HFF-Myc (cell line): Measurements from ENCODE around the gene PREX1.

Source experiments
- DNase-seq: peaks from one replicate; pipeline ENCODE4 v3.0.0-alpha.2; 2011; ENCODE audit warnings: low read depth; ENCODE audit errors: extremely low read depth
- H3K4me3 ChIP-seq: replicated peaks from 2 replicates; pipeline ENCODE4 v1.5.1; 2011; ENCODE audit warnings: low read depth, mild to moderate bottlenecking, control low read depth, low read length
- TF ChIP-seq, protein P1 (sequence below): IDR thresholded peaks from 2 replicates; pipeline ENCODE4 v1.5.1; 2012; ENCODE audit warnings: mild to moderate bottlenecking, low read depth, low read length, control low read depth; ENCODE audit errors: missing control alignments

Gene PREX1

DNA sequence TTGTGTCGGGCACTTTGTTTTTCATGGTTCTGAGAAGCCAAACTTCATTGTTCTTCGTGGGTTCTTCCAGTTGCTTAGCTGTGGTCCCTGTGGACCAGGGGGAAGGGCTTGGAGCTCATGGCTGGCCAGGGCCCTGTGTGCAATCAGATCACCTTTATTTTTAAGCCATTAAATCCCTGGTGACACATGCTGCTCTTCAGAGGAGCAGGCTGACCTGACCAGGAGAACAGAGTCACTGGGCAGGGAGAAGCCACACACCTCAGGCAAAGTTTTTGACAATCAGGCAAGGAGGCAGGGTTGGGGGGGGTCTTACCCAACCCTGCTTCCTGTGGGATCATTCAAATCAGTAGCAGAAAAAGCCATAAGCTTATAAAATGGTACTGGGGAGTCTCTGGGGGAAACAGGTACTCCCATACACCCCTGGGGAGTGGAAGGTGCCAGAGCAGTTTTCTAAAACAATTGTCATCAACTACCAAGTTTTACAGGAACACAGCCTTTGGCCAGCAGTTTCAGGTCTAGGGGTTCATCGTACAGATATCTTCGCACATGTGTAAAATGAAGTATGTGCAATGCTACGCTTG is 37.0 kb upstream of the PREX1 start:
- H3K4me3 ChIP-seq = no peak overlapping the region
- TF ChIP-seq, protein P1, sequence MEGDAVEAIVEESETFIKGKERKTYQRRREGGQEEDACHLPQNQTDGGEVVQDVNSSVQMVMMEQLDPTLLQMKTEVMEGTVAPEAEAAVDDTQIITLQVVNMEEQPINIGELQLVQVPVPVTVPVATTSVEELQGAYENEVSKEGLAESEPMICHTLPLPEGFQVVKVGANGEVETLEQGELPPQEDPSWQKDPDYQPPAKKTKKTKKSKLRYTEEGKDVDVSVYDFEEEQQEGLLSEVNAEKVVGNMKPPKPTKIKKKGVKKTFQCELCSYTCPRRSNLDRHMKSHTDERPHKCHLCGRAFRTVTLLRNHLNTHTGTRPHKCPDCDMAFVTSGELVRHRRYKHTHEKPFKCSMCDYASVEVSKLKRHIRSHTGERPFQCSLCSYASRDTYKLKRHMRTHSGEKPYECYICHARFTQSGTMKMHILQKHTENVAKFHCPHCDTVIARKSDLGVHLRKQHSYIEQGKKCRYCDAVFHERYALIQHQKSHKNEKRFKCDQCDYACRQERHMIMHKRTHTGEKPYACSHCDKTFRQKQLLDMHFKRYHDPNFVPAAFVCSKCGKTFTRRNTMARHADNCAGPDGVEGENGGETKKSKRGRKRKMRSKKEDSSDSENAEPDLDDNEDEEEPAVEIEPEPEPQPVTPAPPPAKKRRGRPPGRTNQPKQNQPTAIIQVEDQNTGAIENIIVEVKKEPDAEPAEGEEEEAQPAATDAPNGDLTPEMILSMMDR = no peak
- no peak for DNase-seq

- H3K4me3 ChIP-seq = no peak overlapping the region
- TF ChIP-seq, protein P1 = no peak
These were observed 36.5 kb upstream of the PREX1 start for GRCh38 chr20:48864254-48864653.

GRCh38 chr20:48862279-48862678 is 34.5 kb upstream of the PREX1 start:
- no peak overlapping the region for H3K4me3 ChIP-seq
- DNase-seq = no peak
- TF ChIP-seq, protein P1 = no peak

More at GRCh38 chr20:48864254-48864653, 36.5 kb upstream of the PREX1 start:
- DNase-seq = no peak

GRCh38 chr20:48861444-48861843 is 33.6 kb upstream of the PREX1 start:
- no peak overlapping the region for H3K4me3 ChIP-seq
- no peak for DNase-seq
- TF ChIP-seq, protein P1 = no peak

DNA sequence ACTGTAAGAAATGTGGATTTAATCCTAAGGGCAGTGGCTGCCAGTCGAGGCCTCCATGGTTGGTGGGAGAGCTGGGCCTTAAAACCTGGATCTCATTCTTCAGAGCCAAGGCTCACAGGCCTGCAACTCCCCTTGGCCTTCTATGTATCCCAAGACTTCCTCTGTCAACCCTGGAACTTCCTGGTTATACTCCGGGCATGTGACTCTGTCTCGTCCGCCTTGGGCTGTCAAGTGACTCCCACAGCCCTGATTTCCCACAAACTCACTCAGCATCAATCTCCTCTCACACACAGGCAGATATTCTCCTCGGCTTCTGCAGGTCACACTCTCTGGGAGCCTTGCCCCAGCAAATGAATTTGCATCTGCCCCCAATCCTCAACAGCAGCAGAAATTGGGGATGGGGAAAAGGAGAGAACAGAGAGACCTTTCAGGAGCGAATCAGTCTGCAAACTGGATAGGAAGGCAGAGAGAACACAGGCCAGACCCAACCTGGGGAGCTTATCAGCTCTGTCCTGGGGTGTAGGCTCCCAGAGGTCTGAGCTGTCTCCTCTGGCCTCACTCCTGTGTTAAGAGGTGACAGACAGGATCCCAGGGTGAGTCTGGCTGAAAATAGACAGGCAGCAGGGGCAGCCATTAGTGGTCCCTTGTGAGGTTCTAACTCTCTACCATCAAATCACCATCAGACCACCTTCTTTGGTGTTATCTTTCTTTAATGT is 30.4 kb upstream of the PREX1 start:
- DNase-seq = no peak
- TF ChIP-seq, protein P1 = no peak
- H3K4me3 ChIP-seq = no peak overlapping the region

DNA sequence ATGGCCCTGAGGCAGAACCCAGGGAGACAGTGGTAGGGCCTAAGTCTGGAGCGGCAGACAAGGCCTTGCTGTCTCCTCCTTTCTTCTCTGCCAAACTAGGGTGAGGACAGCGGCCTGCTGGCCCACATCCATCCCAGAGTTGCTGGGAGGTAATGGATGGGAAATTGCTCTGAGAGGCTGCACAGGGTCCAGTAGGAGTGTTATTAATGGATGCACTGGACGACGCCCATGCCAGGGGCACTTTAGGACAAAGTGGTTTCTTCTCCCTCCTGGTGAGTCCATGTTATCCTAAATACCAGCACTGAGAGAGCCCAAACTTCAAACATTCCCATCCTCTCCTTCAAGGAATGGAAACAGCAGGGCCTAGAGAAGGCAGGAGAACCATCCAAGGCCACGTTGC is 28.3 kb upstream of the PREX1 start:
- TF ChIP-seq, protein P1 = no peak
- DNase-seq = no peak
- H3K4me3 ChIP-seq = no peak overlapping the region

DNA sequence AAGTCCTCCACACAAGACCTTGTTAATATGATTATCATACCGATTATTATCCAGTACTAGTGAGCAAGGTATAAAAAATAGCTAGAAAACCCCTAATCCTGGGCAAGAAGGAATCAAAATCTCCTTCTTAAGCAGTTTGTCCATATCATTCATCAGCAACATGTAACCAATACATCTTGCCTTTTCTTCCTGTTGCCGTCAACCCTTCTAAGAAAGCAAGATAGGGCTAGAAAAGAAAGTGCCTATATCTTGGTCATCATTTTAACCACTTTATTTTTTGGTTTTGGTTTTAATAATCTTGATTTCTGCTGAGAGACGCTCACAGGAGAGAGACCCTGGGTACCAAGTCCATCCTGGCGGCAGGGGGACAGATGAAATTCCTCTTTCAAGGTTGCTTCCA is 27.2 kb upstream of the PREX1 start:
- H3K4me3 ChIP-seq = no peak overlapping the region
- TF ChIP-seq, protein P1 = no peak
- no peak for DNase-seq
